Psoas muscle (tissue), 8 donors: Measurements from ENCODE around the gene CFAP20. TPM values are rescaled to one million over a fixed set of nuclear protein-coding genes. Genes with fewer than 3 reads are reported as not detected.

ENCODE experiments used
- ATAC-seq, 4 donors: fragments of 200-7000 bp; cut with Tn5 transposase; one replicate each; pipeline ENCODE4 v1.9.1; 2020; ENCODE audit warnings: moderate library complexity in 3 of 4, mild to moderate bottlenecking in 2 of 4
- DNase-seq, 2 donors: peaks; one replicate each; pipeline ENCODE4 v3.0.0-alpha.2; 2020
- H3K27ac ChIP-seq: fragments of 200-600 bp; one replicate; pipeline ENCODE4 v1.8.0; 2022
- H3K27me3 ChIP-seq, 3 donors: fragments of 200-600 bp in 1 of 3; one replicate each; pipeline versions ENCODE4 v1.6.1 to v1.8.0; 2013 to 2022; ENCODE audit warnings: low read length in 2 of 3, mild to moderate bottlenecking in 2 of 3, moderate library complexity in 1 of 3; ENCODE audit not compliant: insufficient read depth in 3 of 3
- H3K36me3 ChIP-seq, 2 donors: fragments of 200-600 bp in 1 of 2; one replicate each; pipeline versions ENCODE4 v1.6.1 to v1.8.0; 2013 to 2022; ENCODE audit warnings: low read depth in 1 of 2, mild to moderate bottlenecking in 1 of 2, moderate library complexity in 1 of 2; ENCODE audit not compliant: insufficient read depth in 1 of 2
- H3K4me1 ChIP-seq: fragments of 200-600 bp; one replicate; pipeline ENCODE4 v1.8.0; 2022
- H3K4me3 ChIP-seq: fragments of 200-600 bp; one replicate; pipeline ENCODE4 v1.8.0; 2022; ENCODE audit warnings: mild to moderate bottlenecking
- H3K9me3 ChIP-seq: fragments of 200-600 bp; one replicate; pipeline ENCODE4 v1.8.0; 2022
- WGBS, 3 donors: extraction: QIAGEN DNeasy Blood & Tissue Kit; methylation state at CpG; one replicate each; pipeline versions ENCODE4 v1.1.6 to v1.1.7; 2013; 5-methylcytosine and 5-hydroxymethylcytosine counted together
- intact Hi-C, 2 donors: fragments of 100-400 bp; cut with DNase I; formaldehyde crosslinking; loops; one replicate each; pipeline versions ENCODE4 v1.11.0 to v1.14.2; 2022
- polyA plus RNA-seq, 3 donors: library from polyadenylated mRNA; stranded (reverse); fragments of 200-250 nt; gene quantifications; one replicate each; pipeline ENCODE4 v1.2.3, GENCODE V29; 2013
- total RNA-seq, 4 donors: library from RNA; stranded (reverse); fragmentation: NEBNext Ultra II Directional in 2 of 4; extraction: Animal tissue kit (Norgen Biotek cat#: 25700) in 2 of 4; gene quantifications; one replicate each; pipeline versions ENCODE4 v1.2.1 to v1.2.4, GENCODE V29; 2021 to 2023
- TF ChIP-seq, protein P1 (sequence below): fragments of 200-600 bp; IDR thresholded peaks from one replicate; pipeline ENCODE4 v1.8.0; 2022; ENCODE audit warnings: antibody characterized with exemption
- donor health status: healthy with polysubstance abuse.
- donor health status: DM: no; HTN: no; CAD: no; lungs with moderate emphysema.
- donor health status: Bipolar disorder and iron deficiency.
- donor health status: healthy.
- donor health status: DM: yes; HTN: yes; CAD: no.
- donor health status: DM: no; HTN: no; CAD: no.
- donor health status: DM: no; HTN: no; CAD: no.
- donor health status: DM: yes; HTN: yes; CAD: no.

The CFAP20 gene
- total and polyA plus RNA-seq, 7 donors, result 5.6 to 22.0 (median 9.4) TPM

DNA sequence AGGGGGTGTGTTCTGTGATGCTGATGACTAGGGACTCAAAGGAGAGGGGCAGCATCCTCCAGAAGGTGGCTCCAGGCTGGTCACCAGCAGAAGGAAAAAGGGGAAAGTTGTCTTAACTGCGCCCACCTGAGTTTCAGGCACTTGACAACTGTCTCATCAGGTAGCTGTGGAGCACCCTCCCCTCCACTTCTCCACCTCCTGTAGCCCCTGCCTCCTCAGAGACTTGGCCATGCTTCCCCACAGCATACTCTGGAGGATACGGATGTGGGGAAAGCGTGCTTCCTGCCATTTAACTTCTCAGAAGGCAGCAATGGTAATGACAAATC is 17.9 kb downstream of the CFAP20 start:
- H3K27ac ChIP-seq, result no peak overlapping the region
- peaks cover 0 to 39% of the 10 kb centered on the region in 2 donors for H3K36me3 ChIP-seq
- intact Hi-C loops, result no loop called here
- H3K9me3 ChIP-seq, result no peaks in the 10 kb centered on the region
- H3K27me3 ChIP-seq, result no peaks in the 10 kb centered on the region
- 77 to 81% (median 78%) methylated on average over 3 of the region's 3 CpGs for WGBS, 3 donors
- no peak overlapping the region for H3K4me3 ChIP-seq
- DNase-seq (no peak), ATAC-seq (no peak)
- TF ChIP-seq, protein P1, sequence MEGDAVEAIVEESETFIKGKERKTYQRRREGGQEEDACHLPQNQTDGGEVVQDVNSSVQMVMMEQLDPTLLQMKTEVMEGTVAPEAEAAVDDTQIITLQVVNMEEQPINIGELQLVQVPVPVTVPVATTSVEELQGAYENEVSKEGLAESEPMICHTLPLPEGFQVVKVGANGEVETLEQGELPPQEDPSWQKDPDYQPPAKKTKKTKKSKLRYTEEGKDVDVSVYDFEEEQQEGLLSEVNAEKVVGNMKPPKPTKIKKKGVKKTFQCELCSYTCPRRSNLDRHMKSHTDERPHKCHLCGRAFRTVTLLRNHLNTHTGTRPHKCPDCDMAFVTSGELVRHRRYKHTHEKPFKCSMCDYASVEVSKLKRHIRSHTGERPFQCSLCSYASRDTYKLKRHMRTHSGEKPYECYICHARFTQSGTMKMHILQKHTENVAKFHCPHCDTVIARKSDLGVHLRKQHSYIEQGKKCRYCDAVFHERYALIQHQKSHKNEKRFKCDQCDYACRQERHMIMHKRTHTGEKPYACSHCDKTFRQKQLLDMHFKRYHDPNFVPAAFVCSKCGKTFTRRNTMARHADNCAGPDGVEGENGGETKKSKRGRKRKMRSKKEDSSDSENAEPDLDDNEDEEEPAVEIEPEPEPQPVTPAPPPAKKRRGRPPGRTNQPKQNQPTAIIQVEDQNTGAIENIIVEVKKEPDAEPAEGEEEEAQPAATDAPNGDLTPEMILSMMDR, result no peak
- no peaks in the 10 kb centered on the region for H3K4me1 ChIP-seq

DNA sequence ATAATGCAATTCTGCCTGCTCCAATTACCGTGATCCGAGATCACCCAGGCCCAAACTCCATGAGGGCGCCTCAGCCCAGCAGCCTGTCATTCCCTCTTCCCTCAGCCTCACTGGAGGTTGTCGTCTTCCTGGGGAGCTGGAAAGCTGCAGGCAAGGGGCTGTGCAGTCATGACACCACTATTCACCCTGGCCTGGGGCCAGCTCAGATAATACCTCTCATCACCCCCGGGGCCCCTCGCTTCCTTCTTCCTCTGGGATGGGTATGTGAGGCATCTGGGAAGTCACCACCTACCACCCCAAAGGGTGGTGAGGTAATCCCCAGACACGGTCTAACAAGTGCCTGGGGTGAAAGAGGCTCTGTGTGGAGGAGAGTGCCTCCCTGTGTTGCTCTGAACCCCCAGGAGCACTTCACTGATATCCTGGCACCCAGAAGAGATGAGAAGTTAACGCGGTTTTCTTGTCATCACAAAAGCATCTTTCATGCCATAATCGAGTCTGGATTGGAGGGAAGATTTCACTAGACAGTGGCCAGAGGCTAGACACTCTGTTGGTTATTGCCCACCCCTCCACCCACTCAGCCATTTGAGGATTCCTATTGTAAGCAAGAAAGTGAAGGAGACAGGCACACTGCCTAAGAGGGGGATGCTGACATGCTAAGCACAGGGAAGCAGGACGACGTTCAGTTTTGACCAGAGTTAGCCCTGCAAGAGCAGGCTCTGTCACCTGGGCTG is 18.4 kb downstream of the CFAP20 start:
- Histone ChIP-seq H3K4me3 (no peak overlapping the region), H3K4me1 (no peaks in the 10 kb centered on the region), H3K36me3 (peaks cover 0 to 33% of the 10 kb centered on the region in 2 donors), H3K9me3 (no peaks in the 10 kb centered on the region), H3K27me3 (no peaks in the 10 kb centered on the region), H3K27ac (no peak overlapping the region)
- DNase-seq (no peak), ATAC-seq (no peak)
- 37 to 41% (median 40%) methylated on average over 12 of the region's 12 CpGs for WGBS, 3 donors
- TF ChIP-seq, protein P1, result no peak
- intact Hi-C loops, result no loop called here

DNA sequence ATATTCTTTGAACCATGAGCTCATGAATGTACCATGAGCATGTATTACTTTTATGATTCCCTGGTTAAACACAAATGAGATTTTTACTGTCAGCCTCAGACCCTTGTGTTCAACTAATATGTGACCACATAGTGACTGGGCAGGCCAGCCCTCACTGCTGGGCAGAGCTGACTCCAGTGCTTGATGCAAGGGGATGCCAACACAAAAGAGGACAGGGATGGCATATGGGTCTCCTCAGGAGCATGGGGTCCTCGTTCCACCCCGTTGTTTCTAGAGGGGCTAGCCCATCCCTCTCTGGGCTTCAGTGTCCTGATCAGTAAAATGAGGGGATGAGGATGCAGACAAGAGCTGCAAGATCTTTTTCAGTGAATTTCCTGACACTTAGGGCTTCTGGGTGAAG is 19.3 kb downstream of the CFAP20 start:
- WGBS, 3 donors, result 65 to 76% (median 75%) methylated on average over 2 of the region's 2 CpGs
- TF ChIP-seq, protein P1, result no peak
- DNase-seq (no peak), ATAC-seq (no peak)
- intact Hi-C loops, result no loop called here
- Histone ChIP-seq H3K4me3 (no peak overlapping the region), H3K9me3 (no peaks in the 10 kb centered on the region), H3K27me3 (no peaks in the 10 kb centered on the region), H3K4me1 (no peaks in the 10 kb centered on the region), H3K27ac (no peak overlapping the region), H3K36me3 (peaks cover 0 to 25% of the 10 kb centered on the region in 2 donors)

DNA sequence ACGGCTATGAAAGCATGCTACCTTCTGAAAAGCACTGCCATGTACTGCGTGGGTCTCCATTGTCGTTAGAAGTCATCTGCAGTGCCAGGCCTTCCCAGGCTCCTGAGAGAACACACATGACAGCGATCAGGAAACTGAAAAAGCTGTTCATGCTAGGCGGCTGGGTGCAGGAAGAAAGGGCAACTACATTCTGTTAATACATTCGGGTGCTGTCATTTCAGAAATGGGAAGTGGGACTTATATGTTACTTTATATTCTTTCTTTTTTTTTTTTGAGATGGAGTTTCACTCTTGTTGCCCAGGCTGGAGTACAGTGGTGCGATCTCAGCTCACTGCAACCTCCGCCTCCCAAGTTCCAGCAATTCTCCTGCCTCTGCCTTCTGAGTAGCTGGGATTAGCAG is 19.9 kb downstream of the CFAP20 start:
- no peak for DNase-seq
- Histone ChIP-seq H3K27me3 (no peaks in the 10 kb centered on the region), H3K27ac (no peak overlapping the region), H3K4me3 (no peak overlapping the region), H3K36me3 (peaks cover 0 to 19% of the 10 kb centered on the region in 2 donors), H3K9me3 (no peaks in the 10 kb centered on the region), H3K4me1 (no peaks in the 10 kb centered on the region)
- TF ChIP-seq, protein P1, result no peak
- WGBS, 3 donors, result 81 to 89% (median 85%) methylated on average over 8 of the region's 8 CpGs
- intact Hi-C loops, result no loop called here
- ATAC-seq, result no peak

DNA sequence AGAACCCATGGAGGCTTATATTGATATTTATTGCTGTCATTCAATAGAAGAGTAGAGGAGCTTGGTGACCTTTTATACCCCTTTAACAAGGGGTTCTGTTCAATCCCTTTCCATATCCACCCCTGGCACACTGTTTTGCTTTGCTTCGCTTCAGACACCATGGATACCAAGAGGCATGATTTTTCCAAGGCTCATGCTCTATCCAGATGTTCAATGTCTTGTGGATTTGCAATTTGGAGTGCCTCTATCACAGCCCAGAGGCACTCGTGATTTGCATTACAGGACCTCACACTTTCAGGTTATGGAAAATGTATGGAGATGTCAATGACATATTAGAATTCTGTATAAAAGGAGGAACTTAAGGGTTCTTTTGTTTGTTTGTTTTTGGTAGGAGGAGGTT is 21.5 kb downstream of the CFAP20 start:
- no peak for DNase-seq
- no peak overlapping the region for H3K27ac ChIP-seq
- TF ChIP-seq, protein P1, result no peak
- H3K36me3 ChIP-seq, result peaks cover 0 to 3% of the 10 kb centered on the region in 2 donors
- no peaks in the 10 kb centered on the region for H3K9me3 ChIP-seq
- ATAC-seq, result no peak
- H3K4me1 ChIP-seq, result no peaks in the 10 kb centered on the region
- WGBS, 3 donors, result 83 to 87% (median 85%) methylated on average over 2 of the region's 2 CpGs
- H3K4me3 ChIP-seq, result no peak overlapping the region
- H3K27me3 ChIP-seq, result no peaks in the 10 kb centered on the region
- intact Hi-C loops, result no loop called here
